Stimulated activated CD4-positive, alpha-beta T cell treated with anti-CD3 and anti-CD28 coated beads, Interleukin-1b, Interleukin-23, amount 100 ng/mL, for 1 hour (primary cell): ENCODE data around the gene ADAM33.

Experiments used
- DNase-seq, 2 donors: peaks; one replicate each; pipeline ENCODE4 v3.0.0-alpha.2; 2020; ENCODE audit warnings: low read depth in 2 of 2

The ADAM33 gene

DNA sequence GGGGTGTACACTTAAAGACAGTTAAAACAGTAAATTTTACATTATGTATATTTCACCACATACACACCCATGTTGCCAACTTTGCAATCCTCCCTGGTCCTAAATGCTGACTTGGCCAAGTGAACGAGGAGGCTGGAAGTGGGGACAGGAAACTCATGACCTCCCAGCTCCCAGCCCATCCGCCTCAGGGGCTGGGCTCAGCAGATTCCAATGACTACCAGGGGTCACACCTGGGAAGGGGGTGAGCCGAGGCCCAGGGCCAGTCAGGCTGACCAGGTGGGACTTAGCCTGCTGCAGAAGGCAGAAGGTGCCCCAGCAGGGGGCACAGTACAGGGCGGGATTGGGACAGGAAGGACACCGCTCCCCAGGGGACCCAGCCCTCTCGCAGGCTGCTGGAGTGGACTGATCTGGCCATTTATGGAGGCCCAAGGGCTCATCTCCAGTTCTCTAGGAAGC, 28.2 kb upstream of the ADAM33 start:
- DNase-seq = no peak

DNA sequence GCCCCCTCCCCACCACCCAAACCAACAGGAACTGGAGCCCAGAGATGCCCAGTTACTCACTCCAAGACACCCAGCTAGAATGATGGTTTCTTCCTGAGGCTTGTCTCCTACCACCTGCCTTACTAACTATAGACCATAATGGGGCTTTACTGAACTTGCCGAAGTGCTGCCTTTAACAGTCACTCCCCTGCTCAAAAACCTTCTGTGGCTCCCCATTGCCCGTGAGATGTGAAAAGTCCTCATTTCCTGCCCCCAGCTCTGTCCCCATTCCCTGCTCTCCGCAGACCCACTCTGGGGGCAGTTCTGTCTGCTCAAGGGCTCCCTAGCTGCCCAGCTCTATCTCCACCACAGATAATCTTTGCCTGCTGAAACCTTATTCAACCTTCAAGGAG, 25.7 kb upstream of the ADAM33 start:
- no peak for DNase-seq

DNA sequence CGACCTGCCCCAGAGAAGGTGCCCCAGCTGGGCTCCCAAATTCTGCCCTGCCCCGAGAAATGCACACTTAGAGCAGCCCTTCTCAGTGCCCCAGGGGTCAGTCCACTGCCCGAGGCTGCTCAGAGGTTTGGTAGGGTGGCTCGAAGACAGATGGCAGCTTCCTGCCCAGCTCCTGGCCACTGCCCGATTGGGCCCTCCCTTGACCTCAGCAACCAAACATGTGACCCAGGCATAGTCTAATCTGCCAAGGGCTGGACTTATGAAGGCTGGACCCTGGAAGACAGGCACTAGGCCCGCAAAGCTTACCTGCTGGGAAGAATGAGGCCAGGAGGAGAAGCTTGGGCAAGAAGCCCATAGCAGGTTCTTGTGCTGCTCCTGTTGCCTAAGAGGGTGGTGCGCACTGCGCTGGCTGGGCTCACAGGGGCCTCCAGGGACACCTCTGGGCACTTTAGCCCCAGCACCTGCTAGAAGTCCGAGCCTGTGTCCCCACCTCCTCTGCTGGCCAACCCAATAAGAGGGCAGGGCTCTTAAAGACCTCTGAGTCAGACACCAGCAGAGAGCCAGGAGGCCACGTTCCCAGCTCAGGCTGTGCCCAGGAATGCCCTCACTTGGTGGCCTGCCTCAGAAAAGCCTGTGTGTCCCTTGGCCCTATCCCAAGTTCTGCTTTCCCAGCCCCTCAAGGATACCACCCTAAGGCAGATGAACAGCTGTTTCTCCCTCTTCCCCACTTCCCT, 25.1 kb upstream of the ADAM33 start:
- no peak for DNase-seq

DNA sequence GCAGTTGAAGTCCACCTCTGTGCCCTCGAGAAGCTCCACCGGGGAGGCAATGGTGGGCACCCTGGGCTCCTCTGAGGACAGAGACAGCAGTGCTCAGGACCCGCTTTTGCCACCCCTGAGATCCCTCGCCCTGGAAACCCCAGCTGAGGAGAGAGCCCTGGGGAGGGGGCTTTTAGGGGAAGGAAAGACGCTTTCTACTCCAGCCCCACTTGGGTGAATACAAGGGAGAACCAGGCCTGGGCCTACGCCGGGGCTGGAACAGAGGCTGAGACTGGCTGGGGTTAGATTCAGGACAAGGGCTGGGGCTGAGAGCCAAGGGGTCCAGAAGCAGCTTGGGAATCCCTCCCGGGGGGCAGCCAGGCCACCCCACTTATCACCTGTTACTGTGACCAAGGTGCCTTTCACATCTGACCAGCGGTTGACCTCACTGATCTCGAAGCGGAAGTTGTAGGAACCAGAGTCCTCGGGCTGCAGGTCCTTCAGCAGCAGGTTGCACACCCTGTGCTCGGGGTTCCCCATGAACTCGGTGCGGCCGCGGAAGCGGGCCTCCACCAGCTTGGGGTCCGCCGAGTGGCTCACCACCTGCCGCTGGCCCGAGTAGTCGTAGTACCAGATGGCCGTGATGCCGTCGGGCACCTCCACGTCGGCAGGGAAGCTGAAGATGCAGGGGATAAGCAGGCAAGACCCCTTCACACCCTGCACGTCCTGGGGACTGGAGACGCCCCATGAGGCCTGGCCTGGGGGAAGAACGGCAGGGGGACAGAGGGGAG, 24.3 kb upstream of the ADAM33 start:
- DNase-seq = no peak

DNA sequence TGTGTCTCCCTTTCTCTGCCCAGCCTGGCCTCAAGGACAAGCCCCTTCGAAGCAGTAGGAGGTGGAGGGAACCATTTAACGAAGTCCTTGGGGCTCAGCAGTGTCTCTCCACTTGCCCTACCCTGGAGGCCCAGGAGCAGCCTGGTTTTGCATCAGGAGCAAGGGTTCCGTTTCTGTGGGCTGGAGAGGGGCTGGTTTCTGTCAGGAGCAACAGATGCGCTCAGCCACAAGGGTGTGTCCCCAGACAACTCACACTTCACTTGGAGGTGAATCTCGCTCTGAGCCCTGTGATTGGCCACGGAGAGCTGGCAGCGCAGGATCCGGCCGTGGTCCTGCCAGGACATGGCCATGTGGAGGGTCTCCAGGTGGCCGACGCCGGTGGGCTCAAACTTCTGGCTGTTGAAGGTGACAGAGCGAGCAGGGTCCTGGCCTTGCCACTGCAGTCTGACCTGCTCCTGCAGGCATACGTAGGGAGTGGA, 23.7 kb upstream of the ADAM33 start:
- DNase-seq = no peak

DNA sequence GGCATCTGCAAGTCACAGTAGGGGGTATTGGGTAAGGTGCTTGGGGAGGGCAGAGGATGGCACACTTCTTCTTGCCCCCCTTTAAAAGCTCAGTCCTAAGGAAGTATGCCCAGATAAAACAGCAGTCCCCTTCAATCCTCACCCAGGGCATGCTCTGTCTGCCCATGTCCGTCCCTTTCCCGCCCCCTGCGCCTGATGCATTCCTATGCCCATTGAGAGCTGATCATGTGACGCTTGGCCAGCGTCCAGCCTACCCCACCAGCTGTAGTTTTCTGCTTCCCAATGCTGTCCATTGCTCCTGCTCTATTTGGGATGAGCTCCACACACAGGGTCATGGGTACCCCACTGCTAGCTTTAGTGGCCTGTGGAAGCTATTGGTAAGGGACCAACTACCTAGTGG, 22.3 kb upstream of the ADAM33 start:
- no peak for DNase-seq

DNA sequence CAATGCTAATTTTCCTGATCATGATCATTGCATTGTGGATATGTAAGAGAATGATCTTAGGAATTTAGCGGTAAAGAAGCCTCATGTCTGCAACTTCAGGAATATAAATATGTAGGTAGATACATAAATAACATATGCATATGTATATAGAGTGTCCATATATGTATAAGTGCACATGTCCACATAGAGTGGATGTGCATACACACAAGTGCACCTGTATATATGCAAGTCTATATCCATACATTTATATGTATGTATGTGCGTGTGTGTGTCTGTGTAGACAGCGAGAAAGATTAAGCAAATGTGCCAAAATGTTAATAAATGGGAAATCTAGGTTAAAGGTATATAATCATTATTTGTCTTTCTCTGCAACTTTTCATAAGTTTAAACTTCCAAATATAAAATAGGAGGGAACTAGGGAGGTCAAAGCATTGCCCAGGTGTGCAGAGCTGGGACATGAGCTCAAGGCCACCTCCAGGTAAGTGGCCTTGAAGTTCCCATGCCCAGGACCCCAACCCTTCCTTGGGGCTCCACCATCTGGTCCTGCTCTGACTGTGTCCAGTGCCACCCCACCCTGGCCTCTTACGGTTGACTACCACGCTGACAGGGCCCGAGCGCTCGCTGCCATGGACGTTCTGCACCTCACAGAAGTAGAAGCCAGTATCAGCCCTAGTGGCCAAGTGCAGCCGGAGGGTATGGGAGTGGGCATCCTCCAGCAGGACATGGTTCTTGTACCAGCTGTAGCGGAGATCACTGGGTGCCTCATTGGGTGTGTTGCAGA, 21.0 kb upstream of the ADAM33 start:
- DNase-seq = no peak

DNA sequence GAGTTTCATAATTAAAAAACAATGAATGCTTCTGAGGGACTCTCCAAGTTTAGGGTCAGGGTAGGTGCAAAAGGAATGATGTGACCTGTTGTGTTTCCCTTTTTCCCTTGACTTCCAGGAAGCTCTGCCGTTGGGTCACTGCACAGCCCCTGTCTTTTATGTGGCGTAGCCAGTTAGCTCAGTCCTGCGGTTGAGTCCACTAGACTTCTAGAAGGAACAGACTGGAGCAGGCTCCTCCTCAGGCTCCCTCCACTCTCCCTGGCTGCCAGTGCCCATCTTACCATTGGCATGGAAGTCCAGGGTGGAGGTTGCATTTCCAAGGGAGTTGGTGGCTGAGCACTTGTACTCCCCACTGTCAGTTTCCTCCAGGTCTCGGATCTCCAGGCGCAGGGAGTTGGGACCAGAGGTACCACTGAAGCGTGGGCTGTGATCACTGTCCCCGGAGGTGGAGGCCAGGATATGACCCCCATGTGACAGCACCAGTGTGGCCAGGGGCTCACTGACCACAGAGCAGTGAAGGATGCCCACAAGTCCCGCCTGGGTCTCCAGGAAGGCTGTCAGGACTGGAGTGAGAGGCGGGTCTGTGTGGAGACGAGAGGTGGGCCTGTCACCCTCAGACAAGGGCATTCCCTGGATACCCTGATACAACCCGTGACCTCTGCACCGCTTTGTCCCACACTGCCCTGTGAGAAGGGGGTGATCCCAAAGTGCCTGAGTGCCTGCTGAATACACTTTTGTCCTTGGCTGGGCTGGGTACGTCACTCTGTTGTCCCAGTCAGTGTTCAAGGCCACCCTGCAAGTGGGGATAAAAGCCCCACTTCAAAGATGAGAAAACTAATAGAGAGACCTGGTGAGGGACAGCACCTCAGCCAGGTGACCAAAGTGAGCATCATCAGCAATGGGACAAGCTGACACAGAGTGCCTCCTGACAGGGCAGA, 19.5 kb upstream of the ADAM33 start:
- DNase-seq = no peak

DNA sequence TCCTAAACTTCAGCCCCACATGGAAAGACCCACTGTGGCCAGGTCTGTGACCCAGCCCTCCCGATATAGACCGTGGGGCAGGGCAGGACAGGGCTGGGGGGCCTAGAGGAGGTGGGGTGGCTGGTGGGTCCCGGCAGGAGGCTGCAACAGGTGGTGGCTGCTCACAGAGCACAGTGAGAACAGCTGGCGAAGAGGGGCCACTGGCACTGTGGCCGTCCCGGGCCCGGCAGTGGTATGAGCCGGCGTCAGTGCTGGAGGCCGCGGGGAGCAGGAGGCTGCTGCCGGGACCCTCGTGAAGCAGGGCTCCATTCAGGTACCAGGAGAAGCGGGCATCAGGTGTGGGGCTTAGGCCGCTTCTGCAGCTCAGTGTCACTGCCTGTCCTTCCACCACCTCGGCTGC, 17.2 kb upstream of the ADAM33 start:
- no peak for DNase-seq

DNA sequence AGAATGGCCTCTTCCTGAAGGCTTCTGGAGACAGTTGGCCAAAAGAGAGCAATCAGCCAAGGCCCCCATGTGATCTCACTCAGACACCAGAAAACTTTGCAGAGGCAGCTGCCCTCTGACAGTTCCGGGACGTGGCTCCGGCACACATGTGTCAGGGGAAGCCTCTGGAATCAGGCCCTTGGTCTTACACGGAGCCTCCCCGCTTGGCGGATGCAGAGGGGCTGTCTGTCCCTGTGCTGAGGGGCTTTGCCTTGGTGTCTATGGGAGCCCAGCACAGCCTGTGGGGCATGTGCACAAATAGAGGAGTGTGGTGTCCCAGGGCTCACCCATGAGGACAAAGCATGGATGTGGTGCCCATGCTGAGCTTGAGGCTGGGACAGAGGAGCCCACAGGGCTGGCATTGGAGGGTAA, 16.8 kb upstream of the ADAM33 start:
- no peak for DNase-seq

DNA sequence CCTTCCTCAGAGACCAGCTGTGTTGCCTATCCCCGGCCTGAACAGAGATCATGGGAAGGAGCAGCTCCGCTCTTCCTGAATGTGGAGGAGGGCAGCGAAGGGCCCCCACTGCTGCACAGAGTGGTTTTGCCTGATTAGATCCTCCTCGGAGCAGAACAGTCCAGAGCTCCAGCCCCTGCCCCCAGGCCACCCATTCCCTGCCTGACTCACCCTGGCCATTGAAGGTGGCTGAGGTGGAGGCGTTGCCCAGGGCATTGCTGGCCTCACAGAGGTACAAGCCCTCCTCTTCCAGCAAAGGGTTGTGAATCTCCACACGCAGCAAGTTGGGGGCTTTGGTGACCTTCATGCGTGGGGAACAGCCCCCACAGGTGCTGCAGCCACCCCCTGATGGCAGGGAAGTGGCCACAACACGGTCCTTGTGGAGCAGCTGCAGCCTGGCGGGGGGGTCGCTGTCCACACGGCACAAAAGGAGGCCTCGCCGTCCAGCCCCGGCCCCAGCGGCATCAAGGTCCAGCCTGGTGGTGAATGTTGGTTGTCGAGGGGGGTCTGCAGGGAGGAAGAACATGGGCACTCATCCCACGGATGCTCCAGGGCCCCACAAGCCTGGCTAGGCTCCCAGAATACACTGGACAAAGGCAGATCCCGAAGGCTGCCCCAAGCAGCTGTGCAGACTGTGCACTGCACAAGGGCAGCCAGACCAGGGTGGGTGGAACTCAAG, 15.9 kb upstream of the ADAM33 start:
- DNase-seq = no peak

DNA sequence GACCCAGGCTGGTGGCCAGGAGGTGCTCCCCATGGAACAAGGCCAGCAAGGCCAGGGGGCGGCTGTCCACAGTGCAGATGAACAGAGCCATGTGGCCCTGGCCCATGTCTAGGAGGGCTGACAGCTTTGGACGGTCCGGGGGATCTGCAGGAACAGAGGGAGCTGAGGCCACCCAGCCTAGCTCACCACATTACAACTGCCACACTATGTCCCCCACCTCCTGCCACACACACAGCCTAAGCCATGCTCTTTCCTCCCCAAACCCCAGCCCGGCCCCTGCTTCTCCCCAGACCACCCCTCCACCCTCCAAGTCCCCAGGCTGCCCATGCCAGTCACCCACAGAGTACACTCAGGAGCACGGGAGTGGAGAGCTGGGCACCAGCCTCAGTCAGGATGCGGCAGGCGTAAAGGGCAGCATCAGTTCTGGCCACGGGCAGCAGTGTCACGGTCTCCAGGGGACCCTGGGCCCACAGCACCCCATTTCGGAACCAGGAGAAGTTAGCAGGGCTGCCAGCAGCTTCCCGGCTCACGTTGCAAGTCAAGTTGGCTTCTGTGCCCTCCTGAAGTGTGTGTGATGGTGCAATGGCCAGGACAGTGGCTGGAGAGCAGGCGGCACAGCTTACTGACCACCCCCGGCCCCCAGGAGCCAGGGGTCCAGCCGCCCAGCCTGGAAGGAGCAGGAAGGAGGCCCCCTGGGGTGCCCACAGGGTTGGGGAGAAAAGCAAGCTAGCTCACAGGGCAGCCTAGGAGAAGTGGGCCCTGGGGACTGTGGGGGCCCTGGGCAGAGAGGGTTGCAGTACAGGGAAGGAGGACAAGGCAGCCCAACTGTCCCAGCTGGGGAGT, 15.2 kb upstream of the ADAM33 start:
- DNase-seq = no peak

DNA sequence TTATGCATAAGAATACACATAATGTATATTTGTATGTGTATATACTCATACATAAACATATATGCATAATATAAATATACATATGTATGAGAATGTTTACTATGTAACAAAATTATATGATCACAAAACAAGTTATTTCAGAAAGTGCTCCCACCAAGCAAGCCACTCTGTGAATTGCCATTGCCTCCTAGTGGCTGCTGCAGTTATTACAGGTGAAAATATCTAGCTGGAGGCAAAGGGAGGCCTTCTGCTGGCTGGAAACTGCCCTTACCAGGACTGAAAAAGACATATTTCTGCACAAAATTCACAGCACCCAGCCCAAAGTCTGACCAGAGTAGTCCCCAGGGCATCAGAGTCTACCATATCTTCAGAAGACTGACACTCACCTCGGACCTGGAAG, 14.4 kb upstream of the ADAM33 start:
- DNase-seq = no peak

DNA sequence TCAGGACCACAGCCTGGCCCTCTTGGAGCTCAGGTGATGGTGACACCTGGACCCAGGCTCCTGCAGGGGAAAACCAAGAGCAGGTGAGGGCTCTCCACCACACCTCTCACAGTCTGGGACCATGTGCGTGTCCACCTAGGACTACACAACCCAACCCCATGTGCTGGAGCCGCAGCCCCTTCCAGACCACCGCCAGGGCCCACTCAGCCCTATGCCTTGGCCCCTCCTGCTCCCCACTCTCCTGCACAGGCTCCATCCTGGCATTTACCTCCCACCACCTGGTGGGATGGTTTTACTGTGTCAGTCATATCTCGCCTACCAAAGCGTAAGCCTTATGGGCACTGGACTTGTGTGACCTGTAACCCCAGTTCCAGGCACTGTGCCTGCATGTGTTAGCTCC, 13.1 kb upstream of the ADAM33 start:
- DNase-seq = no peak

DNA sequence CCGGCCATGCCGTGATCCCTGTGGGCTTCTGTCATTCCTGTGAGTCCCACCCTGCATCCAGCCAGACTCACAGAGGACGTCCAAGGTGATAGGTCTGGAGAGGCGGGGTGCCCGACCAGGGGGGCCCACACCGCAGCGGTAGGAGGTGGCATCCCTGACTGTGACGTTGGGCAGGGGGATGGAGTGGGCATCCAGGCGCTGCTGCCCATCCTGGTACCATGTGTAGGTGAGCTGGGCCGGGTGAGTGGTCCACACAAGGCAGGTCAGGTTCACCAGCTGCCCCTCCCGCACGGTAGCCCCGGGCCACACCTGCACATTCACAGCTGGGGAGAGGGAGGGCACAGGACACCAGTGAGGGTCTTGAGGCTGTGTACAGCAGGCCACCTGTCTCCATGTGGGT, 11.6 kb upstream of the ADAM33 start:
- DNase-seq = no peak

DNA sequence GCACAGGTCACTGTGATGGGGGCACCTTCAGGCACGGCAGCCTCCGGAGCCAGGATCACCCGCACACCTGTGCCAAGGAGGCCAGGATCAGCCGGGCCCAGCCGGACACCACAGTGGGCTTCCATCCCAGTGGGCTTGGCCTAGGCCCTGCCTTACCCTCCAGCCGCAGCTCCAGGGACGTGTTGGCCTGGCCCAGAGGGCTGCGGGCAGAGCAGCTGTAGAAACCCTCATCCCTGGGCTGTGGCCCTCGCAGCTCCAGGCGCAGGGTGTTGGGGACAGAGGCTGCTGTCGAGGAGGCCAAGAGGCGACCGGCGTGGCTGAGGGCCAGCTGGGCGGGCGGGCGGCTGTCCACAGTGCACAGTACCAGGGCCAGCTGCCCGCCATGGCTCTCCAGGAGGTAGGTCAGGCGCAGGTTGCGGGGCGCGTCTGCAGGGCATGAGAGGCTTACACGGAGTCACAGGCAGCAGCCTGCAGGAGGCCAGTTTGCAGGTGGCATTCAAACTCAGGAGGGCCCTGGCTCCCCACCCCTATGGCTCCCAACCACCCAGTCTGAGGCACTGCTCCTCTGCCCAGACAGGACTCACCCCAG, 11.0 kb upstream of the ADAM33 start:
- DNase-seq = no peak

DNA sequence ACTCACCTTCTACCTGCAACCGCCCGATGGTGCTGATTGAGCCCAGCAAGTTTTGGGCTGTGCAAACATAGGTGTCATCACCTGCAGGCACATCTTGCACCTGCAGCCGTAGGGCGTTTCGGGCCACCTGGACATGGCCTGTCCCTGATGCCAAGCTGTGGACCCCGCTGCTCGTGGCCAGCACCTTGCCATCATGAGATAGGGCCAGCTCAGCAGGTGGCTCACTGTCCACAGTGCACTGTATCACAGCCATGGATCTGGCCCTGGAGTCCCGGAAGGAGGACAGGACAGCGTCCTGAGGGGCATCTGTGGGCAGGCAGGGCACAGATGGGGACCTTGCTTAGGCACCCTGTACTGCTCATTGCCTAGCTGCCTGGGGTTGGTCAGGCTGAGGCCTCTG, 10.1 kb upstream of the ADAM33 start:
- DNase-seq = no peak

DNA sequence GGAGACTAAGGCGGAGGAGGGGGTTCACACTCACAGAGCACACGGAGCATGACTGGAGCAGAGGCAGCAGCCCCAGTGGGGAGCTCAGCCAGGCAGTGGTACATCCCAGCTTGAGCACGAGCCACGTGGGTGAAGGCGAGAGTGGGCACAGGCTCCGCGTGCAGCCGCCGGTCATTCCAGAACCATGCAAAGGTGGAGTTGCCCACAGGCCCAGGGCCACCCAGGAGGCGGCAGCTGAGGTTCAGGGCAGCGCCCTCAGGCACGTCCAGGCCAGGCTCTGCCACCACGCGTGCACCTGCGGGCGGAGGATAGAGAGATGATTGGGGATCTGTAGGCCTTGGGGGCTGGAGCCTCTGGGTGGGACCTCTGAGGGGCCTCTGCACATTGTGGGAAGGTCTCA, 9.5 kb upstream of the ADAM33 start:
- DNase-seq = no peak

DNA sequence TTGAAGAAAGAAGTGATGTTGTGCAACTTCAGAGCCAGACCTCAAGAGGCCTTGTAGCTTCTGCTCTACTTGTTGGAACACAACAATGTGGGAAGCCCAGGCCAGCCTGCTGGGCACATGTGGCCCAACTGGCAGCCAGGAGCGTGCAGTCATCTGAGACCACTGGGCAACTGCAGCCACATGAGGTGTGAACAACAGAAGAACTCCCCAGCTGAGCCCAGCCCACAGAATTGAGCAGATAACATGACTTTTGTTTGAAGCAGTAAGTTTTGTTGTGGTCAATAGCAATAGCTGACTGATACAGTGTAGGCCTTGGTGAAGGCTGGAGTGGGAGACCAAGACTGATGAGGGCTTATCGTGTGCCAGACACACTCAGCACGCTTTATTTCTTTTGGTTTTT, 8.6 kb upstream of the ADAM33 start:
- DNase-seq = no peak
